ENCODE data around the gene TDRD12.

Gene TDRD12

GRCh38 chr19:32810452-32810851, 90.9 kb downstream of the TDRD12 start:
- no peak for DNase-seq (ENCODE audit: low read depth in 1 of 2, low spot score in 1 of 2)
- in situ Hi-C loops (cut with HindIII; ENCODE audit: low pct_unique_long_range_greater_than_20kb, low sequenced_read_pairs) = no loop called here
- TF ChIP-seq JUND (IDR thresholded peaks at IDR 0.05; ENCODE audit: low read depth) = no peak

- TF ChIP-seq JUND (IDR thresholded peaks at IDR 0.05; ENCODE audit: low read depth) = no peak
- in situ Hi-C loops (cut with HindIII; ENCODE audit: low pct_unique_long_range_greater_than_20kb, low sequenced_read_pairs) = no loop called here
- DNase-seq (ENCODE audit: low read depth in 1 of 2, low spot score in 1 of 2) = no peak
Observed at GRCh38 chr19:32811151-32811550, 91.6 kb downstream of the TDRD12 start.

- in situ Hi-C loops (cut with HindIII; ENCODE audit: low pct_unique_long_range_greater_than_20kb, low sequenced_read_pairs) = no loop called here
- DNase-seq (ENCODE audit: low read depth in 1 of 2, low spot score in 1 of 2) = no peak
- TF ChIP-seq JUND (IDR thresholded peaks at IDR 0.05; ENCODE audit: low read depth) = no peak
Observed at GRCh38 chr19:32812036-32812435, 92.5 kb downstream of the TDRD12 start.

- TF ChIP-seq JUND (IDR thresholded peaks at IDR 0.05; ENCODE audit: low read depth) = no peak
- in situ Hi-C loops (cut with HindIII; ENCODE audit: low pct_unique_long_range_greater_than_20kb, low sequenced_read_pairs) = no loop called here
- no peak for DNase-seq (ENCODE audit: low read depth in 1 of 2, low spot score in 1 of 2)
Observed at GRCh38 chr19:32812571-32812970, 93.0 kb downstream of the TDRD12 start.

GRCh38 chr19:32813862-32814425, 94.4 kb downstream of the TDRD12 start:
- in situ Hi-C loops (cut with HindIII; ENCODE audit: low pct_unique_long_range_greater_than_20kb, low sequenced_read_pairs) = no loop called here
- DNase-seq (ENCODE audit: low read depth in 1 of 2, low spot score in 1 of 2) = no peak
- no peak for TF ChIP-seq JUND (IDR thresholded peaks at IDR 0.05; ENCODE audit: low read depth)

GRCh38 chr19:32814624-32815023, 95.1 kb downstream of the TDRD12 start:
- DNase-seq (ENCODE audit: low read depth in 1 of 2, low spot score in 1 of 2) = no peak
- in situ Hi-C loops (cut with HindIII; ENCODE audit: low pct_unique_long_range_greater_than_20kb, low sequenced_read_pairs) = no loop called here
- TF ChIP-seq JUND (IDR thresholded peaks at IDR 0.05; ENCODE audit: low read depth) = no peak

- TF ChIP-seq JUND (IDR thresholded peaks at IDR 0.05; ENCODE audit: low read depth) = no peak
- in situ Hi-C loops (cut with HindIII; ENCODE audit: low pct_unique_long_range_greater_than_20kb, low sequenced_read_pairs) = no loop called here
- no peak for DNase-seq (ENCODE audit: low read depth in 1 of 2, low spot score in 1 of 2)
Observed at GRCh38 chr19:32816555-32817099, 97.1 kb downstream of the TDRD12 start.

- no peak for TF ChIP-seq JUND (IDR thresholded peaks at IDR 0.05; ENCODE audit: low read depth)
- in situ Hi-C loops (cut with HindIII; ENCODE audit: low pct_unique_long_range_greater_than_20kb, low sequenced_read_pairs) = no loop called here
- DNase-seq (ENCODE audit: low read depth in 1 of 2, low spot score in 1 of 2) = no peak
Observed at GRCh38 chr19:32817569-32818476, 98.3 kb downstream of the TDRD12 start.

- no peak for TF ChIP-seq JUND (IDR thresholded peaks at IDR 0.05; ENCODE audit: low read depth)
- no peak for DNase-seq (ENCODE audit: low read depth in 1 of 2, low spot score in 1 of 2)
- in situ Hi-C loops (cut with HindIII; ENCODE audit: low pct_unique_long_range_greater_than_20kb, low sequenced_read_pairs) = no loop called here
Observed at GRCh38 chr19:32818536-32818935, 99.0 kb downstream of the TDRD12 start.

GRCh38 chr19:32819419-32820400, 100.1 kb downstream of the TDRD12 start:
- in situ Hi-C loops (cut with HindIII; ENCODE audit: low pct_unique_long_range_greater_than_20kb, low sequenced_read_pairs) = no loop called here
- no peak for DNase-seq (ENCODE audit: low read depth in 1 of 2, low spot score in 1 of 2)

GRCh38 chr19:32822916-32823746, 103.6 kb downstream of the TDRD12 start:
- in situ Hi-C loops (cut with HindIII; ENCODE audit: low pct_unique_long_range_greater_than_20kb, low sequenced_read_pairs) = no loop called here
- DNase-seq (ENCODE audit: low read depth in 1 of 2, low spot score in 1 of 2) = no peak
- TF ChIP-seq JUND (IDR thresholded peaks at IDR 0.05; ENCODE audit: low read depth) = no peak

More at GRCh38 chr19:32819419-32820400, 100.1 kb downstream of the TDRD12 start:
- TF ChIP-seq JUND (IDR thresholded peaks at IDR 0.05; ENCODE audit: low read depth) = no peak

All from T47D (cell line).